Medulla oblongata (tissue), 1 donor: Measurements from ENCODE around the gene ASB18.
"Not testable (repeated sequence)": the region's sequence is repeated elsewhere in the genome, so short reads cannot be mapped to it uniquely, and the experiment has no call there.

ENCODE experiments used
- DNase-seq: peaks from one replicate; pipeline ENCODE4 v3.0.0-alpha.2; 2015; ENCODE audit errors: extremely low spot score

ASB18 gene

GRCh38 chr2:236286873-236287545 is 22.8 kb upstream of the ASB18 start:
- no peak for DNase-seq

GRCh38 chr2:236284208-236284607 is 20.0 kb upstream of the ASB18 start:
- DNase-seq, result no peak

- DNase-seq, result no peak
These were observed 18.2 kb upstream of the ASB18 start for GRCh38 chr2:236282406-236282805.

- no peak for DNase-seq
These were observed 17.2 kb upstream of the ASB18 start for GRCh38 chr2:236281423-236281822.

GRCh38 chr2:236273126-236273525 is 8.9 kb upstream of the ASB18 start:
- no peak for DNase-seq

GRCh38 chr2:236271851-236272250 is 7.6 kb upstream of the ASB18 start:
- DNase-seq, result no peak

- not testable (repeated sequence) for DNase-seq
These were observed 5.7 kb upstream of the ASB18 start for GRCh38 chr2:236269876-236270275.

GRCh38 chr2:236265675-236266074 is 1.5 kb upstream of the ASB18 start:
- no peak for DNase-seq

- no peak for DNase-seq
These were observed 2.0 kb downstream of the ASB18 start for GRCh38 chr2:236262238-236262637.

- no peak for DNase-seq
These were observed 2.8 kb downstream of the ASB18 start for GRCh38 chr2:236261452-236261851.

- no peak for DNase-seq
These were observed 4.8 kb downstream of the ASB18 start for GRCh38 chr2:236259371-236259770.

GRCh38 chr2:236257575-236257974 is 6.6 kb downstream of the ASB18 start:
- DNase-seq, result no peak

GRCh38 chr2:236257136-236257535 is 7.1 kb downstream of the ASB18 start:
- DNase-seq, result no peak

- no peak for DNase-seq
These were observed 7.7 kb downstream of the ASB18 start for GRCh38 chr2:236256366-236256985.

- no peak for DNase-seq
These were observed 9.5 kb downstream of the ASB18 start for GRCh38 chr2:236254674-236255073.

GRCh38 chr2:236254001-236254400 is 10.2 kb downstream of the ASB18 start:
- no peak for DNase-seq

- DNase-seq, result no peak
These were observed 11.6 kb downstream of the ASB18 start for GRCh38 chr2:236252602-236253001.

- DNase-seq, result no peak
These were observed 13.2 kb downstream of the ASB18 start for GRCh38 chr2:236250909-236251579.

GRCh38 chr2:236250286-236250685 is 13.9 kb downstream of the ASB18 start:
- no peak for DNase-seq

GRCh38 chr2:236249066-236249465 is 15.1 kb downstream of the ASB18 start:
- DNase-seq, result no peak

GRCh38 chr2:236246711-236247246 is 17.4 kb downstream of the ASB18 start:
- no peak for DNase-seq

- no peak for DNase-seq
These were observed 19.9 kb downstream of the ASB18 start for GRCh38 chr2:236244256-236244655.

GRCh38 chr2:236242057-236242495 is 22.1 kb downstream of the ASB18 start:
- no peak for DNase-seq
